Stimulated activated CD8-positive, alpha-beta memory T cell treated with anti-CD3 and anti-CD28 coated beads, Interleukin-4, amount 100 ng/mL, for 24 hours (primary cell): ENCODE measurements around the gene GLIS1.

Experiments
- DNase-seq: peaks from one replicate; pipeline ENCODE4 v3.0.0-alpha.2; 2020; ENCODE audit warnings: low read depth

GLIS1 gene

DNA sequence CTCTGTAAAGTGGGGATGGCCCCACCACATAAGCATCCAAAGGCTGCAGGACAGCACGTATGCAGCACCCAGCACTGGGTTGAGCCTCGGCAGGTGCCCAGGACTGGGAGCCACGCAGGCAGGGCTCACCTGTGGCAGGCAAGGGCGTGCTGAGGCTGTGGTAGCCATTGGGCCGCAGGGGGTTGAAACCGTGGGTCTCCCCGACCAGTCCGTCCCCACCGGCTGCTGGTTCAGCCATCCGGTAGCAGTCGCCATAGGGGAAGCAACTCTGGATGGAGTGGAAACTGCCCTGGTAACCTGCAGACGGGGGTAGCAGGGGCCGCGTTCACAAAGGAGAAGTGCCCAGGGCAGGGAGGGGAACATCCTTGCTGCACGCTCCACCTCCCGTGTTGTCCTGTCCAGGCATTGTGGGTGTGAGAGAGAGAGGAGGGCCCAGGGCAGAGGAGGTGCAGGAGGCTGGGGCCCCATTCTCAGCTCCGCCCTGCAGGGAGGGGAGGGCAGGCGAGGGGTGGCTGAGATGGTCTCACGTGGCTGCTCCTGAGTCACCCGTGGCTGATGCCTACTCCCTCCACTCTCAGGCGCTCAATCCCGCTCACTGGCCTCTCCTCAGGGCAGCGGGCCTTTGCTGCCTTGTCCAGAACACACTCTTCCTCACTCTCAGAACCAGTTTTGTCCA lies 229.8 kb downstream of the GLIS1 start:
- no peak for DNase-seq

- DNase-seq: no peak
Measured at GRCh38 chr1:53508056-53508990, 230.6 kb downstream of the GLIS1 start.

GRCh38 chr1:53507116-53507820 lies 231.7 kb downstream of the GLIS1 start:
- DNase-seq: no peak

DNA sequence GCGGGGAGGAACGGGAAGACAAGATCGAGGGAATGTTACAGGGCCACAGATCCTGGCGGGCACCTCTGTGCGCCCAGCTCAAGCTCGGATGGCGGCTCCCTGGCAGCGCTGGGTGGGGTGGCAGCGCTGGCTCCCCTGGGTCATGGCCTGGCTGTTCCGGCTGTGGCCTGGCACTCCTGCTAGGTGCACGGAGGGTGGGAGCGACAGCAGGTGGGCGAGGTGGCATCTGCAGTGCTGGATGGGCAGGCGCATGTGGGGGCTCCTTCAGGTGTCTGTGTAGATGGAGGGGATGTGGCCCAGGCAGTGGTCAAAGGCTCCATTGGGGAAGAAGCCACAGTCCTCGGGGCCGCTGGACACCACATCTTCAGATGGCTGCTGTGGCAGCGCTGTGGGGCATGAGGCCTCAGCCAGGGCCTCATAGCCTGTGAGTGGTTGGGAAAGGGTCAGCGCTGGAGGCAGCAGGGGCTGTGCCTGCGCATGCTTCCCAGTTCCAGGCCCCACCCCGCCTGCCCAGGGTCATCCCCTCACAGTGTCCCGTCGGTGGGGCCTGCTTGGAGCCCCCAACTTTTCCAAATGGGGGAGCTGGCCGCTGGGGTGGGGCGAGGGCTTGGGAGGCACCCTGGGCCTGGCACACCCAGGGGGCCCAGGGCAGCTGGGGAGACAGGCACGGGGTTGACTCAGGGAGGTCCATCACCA lies 232.5 kb downstream of the GLIS1 start:
- DNase-seq: no peak

GRCh38 chr1:53505891-53506290 lies 233.1 kb downstream of the GLIS1 start:
- DNase-seq: no peak

DNA sequence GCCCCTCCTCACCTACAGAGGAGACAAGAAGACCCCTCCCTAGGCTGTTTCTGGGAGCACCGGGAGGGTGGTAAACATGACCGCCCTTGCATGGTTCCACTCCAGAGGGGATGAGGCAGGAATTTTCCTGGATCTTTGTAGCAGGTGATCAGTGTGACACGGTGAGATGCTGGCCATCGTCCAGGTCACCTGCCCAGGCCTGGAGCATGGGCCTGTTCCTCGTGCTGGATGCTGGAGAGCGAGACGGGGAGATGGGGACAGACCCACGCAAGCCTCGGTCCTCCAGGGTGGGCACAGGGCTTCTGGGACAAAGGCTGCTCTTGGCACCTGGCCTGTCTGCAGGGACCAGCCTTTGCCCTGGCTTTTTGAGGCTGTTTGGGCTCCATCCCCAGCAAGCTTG lies 233.6 kb downstream of the GLIS1 start:
- DNase-seq: no peak

DNA sequence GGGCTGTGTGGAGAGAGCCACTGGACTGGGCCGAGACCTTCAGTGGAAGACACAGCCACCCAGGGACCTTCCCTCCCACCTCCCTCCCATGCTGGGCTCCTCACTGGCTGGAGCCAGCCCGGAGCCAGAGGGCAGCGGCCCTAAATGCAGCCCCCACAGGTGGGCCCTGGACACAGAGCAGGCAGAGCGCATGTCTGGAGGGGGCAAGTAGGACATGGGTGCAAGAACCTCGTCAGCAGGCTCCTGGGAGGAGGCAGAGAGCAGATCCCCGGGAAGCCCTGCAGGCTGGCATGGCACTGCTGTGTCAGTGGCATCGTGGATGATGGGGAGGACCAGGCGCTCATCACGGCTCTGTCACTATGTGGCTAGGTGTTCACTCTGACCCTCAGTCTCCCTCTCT lies 234.1 kb downstream of the GLIS1 start:
- DNase-seq: no peak

GRCh38 chr1:53503433-53504217 lies 235.3 kb downstream of the GLIS1 start:
- DNase-seq: no peak

GRCh38 chr1:53502641-53503432 lies 236.1 kb downstream of the GLIS1 start:
- no peak for DNase-seq

DNA sequence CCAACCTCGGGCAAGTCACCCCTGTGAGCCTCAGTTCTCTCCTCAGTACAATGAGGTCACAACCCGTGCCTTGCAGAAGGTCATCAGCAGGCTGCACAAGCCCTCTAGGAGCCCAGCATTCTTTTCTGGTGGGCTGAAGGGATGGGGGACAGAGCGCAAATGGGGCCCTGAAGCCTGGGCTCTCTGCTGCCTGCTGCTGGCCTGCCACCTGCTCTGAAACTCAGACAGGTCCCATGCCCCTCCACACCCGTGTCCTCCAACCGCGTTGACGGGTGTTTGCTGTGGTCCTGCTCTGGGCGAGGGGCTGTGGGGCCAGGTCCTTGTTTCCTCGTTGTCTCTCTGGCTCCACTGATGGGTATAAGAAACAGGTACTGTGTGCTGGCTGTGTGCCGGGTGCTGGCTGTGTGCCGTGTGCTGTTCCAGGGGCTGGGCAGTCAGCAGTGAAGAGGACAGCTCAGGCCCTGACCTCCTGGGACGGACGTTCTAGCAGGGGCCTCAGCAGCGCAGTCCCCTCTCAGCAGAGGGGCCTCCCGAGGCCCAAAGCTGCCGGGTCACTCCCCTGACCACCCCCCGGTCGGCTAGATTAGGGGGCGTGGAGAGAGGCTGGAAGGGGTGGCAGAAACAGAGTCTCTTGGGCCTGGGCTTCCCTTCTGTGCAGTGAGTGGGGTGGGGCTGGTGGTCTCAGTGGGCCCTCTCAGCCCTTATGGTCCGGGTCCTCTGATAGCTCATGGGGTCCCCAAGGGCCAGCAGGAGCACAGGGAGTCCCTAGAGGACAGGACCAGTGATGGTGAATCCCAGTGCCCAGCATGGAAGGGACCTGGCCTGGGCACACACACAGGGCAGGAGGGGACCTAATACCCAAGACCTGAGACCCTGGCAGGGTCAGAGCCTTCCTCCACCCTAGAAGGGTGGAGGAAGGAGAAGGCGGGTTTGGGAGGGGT lies 237.6 kb downstream of the GLIS1 start:
- DNase-seq: no peak

GRCh38 chr1:53500204-53501064 lies 238.5 kb downstream of the GLIS1 start:
- DNase-seq: no peak

DNA sequence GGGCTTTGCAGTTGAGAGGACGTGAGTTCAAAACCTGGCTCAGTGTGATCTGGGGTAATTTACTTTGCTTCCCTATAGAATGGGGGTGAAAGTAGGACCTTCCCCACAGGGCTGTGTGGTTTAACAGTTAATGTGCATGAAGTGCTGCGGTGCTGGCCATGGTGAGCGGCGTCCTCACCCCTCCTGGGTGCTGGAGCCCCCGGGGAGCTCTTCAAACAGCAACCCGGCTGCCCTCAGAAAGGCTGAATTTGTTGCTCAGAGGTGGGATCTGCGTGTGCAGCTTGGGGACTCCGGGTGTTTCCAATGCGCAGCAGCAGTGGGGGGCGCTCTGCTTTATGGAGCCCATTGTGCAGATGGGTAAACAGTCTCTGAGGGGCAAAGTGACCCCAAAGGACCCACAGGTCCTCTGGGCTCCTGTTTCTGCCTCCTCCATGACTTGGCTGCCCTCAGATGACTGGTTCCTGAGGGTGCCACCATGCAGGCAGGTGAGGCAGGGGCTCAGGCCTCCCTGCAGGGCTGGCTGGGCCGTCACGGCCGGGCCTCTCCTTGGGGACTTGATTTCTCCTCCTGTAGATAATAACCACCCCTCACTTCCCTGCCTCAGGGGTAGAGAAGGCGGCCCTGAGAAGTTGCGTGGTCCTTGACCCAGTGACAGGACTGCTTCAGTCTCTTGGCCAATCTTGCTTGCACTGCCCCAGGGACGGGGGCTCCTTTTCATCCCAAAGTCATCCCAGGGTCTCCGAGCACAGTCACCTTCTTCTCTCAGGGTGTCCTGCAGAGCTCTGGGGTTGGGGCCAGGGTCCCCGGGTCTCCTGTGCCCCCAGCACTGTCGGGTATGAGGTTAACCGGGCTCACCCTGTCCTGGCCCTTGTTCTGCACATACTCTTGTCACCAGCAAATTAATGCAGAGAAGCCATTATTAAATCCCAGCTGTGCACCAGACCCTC lies 239.4 kb downstream of the GLIS1 start:
- DNase-seq: no peak

DNA sequence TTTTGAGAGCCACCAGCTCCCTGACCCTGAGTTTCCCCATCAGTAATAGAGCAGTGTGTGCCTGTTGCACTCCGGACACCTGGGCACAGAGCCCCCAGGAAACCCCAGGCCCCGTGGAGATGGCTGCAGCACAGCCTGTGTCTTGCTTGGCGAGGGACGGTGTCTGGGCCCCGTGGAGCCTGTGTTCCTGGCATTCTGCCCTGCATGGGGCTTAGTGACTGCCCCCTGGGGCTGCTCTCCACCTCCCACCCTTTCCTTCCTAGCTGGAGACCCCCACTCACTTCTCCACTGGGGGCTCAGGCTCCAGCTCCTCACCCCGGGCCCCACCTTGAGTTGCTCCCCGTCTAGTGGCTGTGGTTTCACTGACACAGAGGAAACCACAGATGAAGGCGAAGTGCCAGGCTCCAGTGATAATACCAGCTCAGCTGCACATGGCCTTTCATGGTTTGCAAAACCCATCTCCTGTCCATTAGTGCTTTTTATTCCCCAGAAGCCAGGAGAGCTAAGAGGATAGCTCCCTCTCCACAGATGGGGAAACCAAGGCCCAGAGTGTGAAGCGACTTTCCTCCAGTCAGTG lies 240.3 kb downstream of the GLIS1 start:
- no peak for DNase-seq

- no peak for DNase-seq
Measured at GRCh38 chr1:53495633-53496345, 243.2 kb downstream of the GLIS1 start.

DNA sequence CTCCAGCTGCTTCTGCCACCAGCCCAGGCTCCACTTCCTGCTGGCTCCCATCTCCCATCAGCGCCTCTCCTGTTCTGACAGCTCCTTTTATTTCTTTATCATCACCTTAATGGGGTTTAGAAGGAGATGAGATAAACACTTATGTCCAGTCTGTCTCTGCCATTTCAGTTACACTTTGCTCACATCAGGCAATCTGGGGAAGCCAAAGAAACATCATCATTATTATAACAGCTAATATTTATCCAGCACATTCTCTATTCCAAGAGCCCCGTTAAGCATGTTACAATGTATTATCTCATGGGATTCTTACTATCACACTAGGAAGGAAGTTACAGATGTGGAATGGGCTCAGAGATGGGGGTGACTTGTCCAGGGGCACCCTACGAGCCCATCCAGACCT lies 248.6 kb downstream of the GLIS1 start:
- no peak for DNase-seq

- DNase-seq: no peak
Measured at GRCh38 chr1:53486395-53487026, 252.5 kb downstream of the GLIS1 start.
